ENCODE data around the gene ALDH1A3.

GRCh38 chr15:100949691-100950090 is 70.1 kb downstream of the ALDH1A3 start:
- no peak for TF ChIP-seq EZH2 (IDR thresholded peaks at IDR 0.05)
- no peak for TF ChIP-seq POLR2AphosphoS5 (IDR thresholded peaks at IDR 0.05; ENCODE audit: borderline replicate concordance, low read depth, low read length)
- TF ChIP-seq FOXP2 (optimal IDR thresholded peaks at IDR 0.05; ENCODE audit: control extremely low read depth, extremely low read length, insufficient read depth): no peak
